IPS DF 19.7 (cell line): ENCODE measurements around the gene ST7.

Source experiments
- DNase-seq: peaks from one replicate; pipeline ENCODE4 v3.0.0-alpha.2; 2013; ENCODE audit warnings: low read depth, low spot score

The ST7 gene

GRCh38 chr7:117065571-117066150 is 112.4 kb downstream of the ST7 start:
- peak; percentile 12 for DNase-seq

- DNase-seq = no peak
These were observed 113.4 kb downstream of the ST7 start for GRCh38 chr7:117066668-117067067.

GRCh38 chr7:117067340-117067739 is 114.0 kb downstream of the ST7 start:
- no peak for DNase-seq

- DNase-seq = no peak
These were observed 115.3 kb downstream of the ST7 start for GRCh38 chr7:117068511-117069145.

GRCh38 chr7:117069379-117069778 is 116.1 kb downstream of the ST7 start:
- no peak for DNase-seq

- DNase-seq = no peak
These were observed 118.2 kb downstream of the ST7 start for GRCh38 chr7:117071551-117071950.

- no peak for DNase-seq
These were observed 119.4 kb downstream of the ST7 start for GRCh38 chr7:117072620-117073118.

- DNase-seq = no peak
These were observed 121.1 kb downstream of the ST7 start for GRCh38 chr7:117074378-117074777.

- DNase-seq = no peak
These were observed 122.6 kb downstream of the ST7 start for GRCh38 chr7:117075934-117076333.

GRCh38 chr7:117076426-117076943 is 123.2 kb downstream of the ST7 start:
- DNase-seq = no peak

GRCh38 chr7:117077658-117078057 is 124.4 kb downstream of the ST7 start:
- no peak for DNase-seq

- DNase-seq = no peak
These were observed 129.3 kb downstream of the ST7 start for GRCh38 chr7:117082647-117083046.

GRCh38 chr7:117083648-117084047 is 130.3 kb downstream of the ST7 start:
- no peak for DNase-seq

GRCh38 chr7:117084286-117084685 is 131.0 kb downstream of the ST7 start:
- DNase-seq = no peak

GRCh38 chr7:117085275-117085674 is 132.0 kb downstream of the ST7 start:
- DNase-seq = no peak

GRCh38 chr7:117085769-117086463 is 132.6 kb downstream of the ST7 start:
- DNase-seq = no peak

GRCh38 chr7:117086788-117087187 is 133.5 kb downstream of the ST7 start:
- DNase-seq = no peak

GRCh38 chr7:117087639-117088396 is 134.5 kb downstream of the ST7 start:
- DNase-seq = no peak

- no peak for DNase-seq
These were observed 135.4 kb downstream of the ST7 start for GRCh38 chr7:117088623-117089194.

- DNase-seq = no peak
These were observed 137.5 kb downstream of the ST7 start for GRCh38 chr7:117090791-117091190.

GRCh38 chr7:117091721-117092120 is 138.4 kb downstream of the ST7 start:
- DNase-seq = no peak

- no peak for DNase-seq
These were observed 139.5 kb downstream of the ST7 start for GRCh38 chr7:117092785-117093184.
